Astrocyte of the spinal cord (primary cell): ENCODE results near the gene TOMM6.

ENCODE experiments used
- DNase-seq: peaks from one replicate; pipeline ENCODE4 v3.0.0; 2011; ENCODE audit warnings: low read depth, low spot score
- H3K4me3 ChIP-seq: 2 replicates; pipeline ENCODE4 v1.5.1; 2011; ENCODE audit warnings: low read depth, mild to moderate bottlenecking, low read length, moderate library complexity
- CTCF ChIP-seq: IDR thresholded peaks from 2 replicates; pipeline ENCODE4 v1.5.1; 2012; ENCODE audit warnings: low read depth, mild to moderate bottlenecking, low read length, inconsistent platforms
- in situ Hi-C: cut with HindIII; loops from 2 replicates; pipeline ENCODE4 v1.10.0; 2017; ENCODE audit warnings: low sequenced_read_pairs

TOMM6 gene

GRCh38 chr6:41787219-41787917 lies at the start of gene TOMM6:
Gene TOMM6 (plus strand): TSS chr6:41787694. CDS start chr6:41787698, 4 bp downstream.
- DNase-seq, result peak; percentile 96
- H3K4me3 ChIP-seq, result peak within 1 kb of the TSS; percentile 97
- TF ChIP-seq CTCF, result peak; percentile 89
- in situ Hi-C loops, result no loop called here

- TF ChIP-seq CTCF, result no peak
- DNase-seq, result no peak
- in situ Hi-C loops, result no loop called here
- H3K4me3 ChIP-seq, result no peak overlapping the region
These were observed 48.5 kb upstream of the TOMM6 start for GRCh38 chr6:41739041-41739440.

GRCh38 chr6:41740366-41741162 lies 46.9 kb upstream of the TOMM6 start:
- no peak for TF ChIP-seq CTCF
- H3K4me3 ChIP-seq, result no peak overlapping the region
- in situ Hi-C loops, result no loop called here
- DNase-seq, result no peak

GRCh38 chr6:41741625-41742490 lies 45.6 kb upstream of the TOMM6 start:
- in situ Hi-C loops, result no loop called here
- H3K4me3 ChIP-seq, result no peak overlapping the region
- DNase-seq, result no peak
- TF ChIP-seq CTCF, result no peak

GRCh38 chr6:41743406-41744235 lies 43.9 kb upstream of the TOMM6 start:
- TF ChIP-seq CTCF, result no peak
- DNase-seq, result no peak
- H3K4me3 ChIP-seq, result no peak overlapping the region
- in situ Hi-C loops, result no loop called here
